HEK293 (cell line): ENCODE results near the gene ZNF41.

ENCODE experiments used
- SALL2 ChIP-seq: fragments of 450-650 bp; formaldehyde crosslinking; IDR thresholded peaks from 2 replicates; pipeline ENCODE4 v1.5.0; 2017; ENCODE audit warnings: missing biosample characterization, mild to moderate bottlenecking, missing genetic modification characterization, borderline replicate concordance
- ZNF521 ChIP-seq: fragments of 450-650 bp; formaldehyde crosslinking; IDR thresholded peaks from 2 replicates; pipeline ENCODE4 v1.5.1; 2017; ENCODE audit warnings: missing biosample characterization, mild to moderate bottlenecking, missing genetic modification characterization
- ZNF830 ChIP-seq: fragments of 450-650 bp; IDR thresholded peaks from 2 replicates; pipeline ENCODE4 v1.5.0; 2018; ENCODE audit warnings: missing biosample characterization, missing genetic modification characterization, low read depth, mild to moderate bottlenecking, moderate library complexity
- TF ChIP-seq, protein P1 (sequence below): fragments of 450-650 bp; formaldehyde crosslinking; IDR thresholded peaks from 2 replicates; pipeline ENCODE4 v1.5.1; 2016; ENCODE audit warnings: missing biosample characterization, missing genetic modification characterization
- TF ChIP-seq, protein P2 (sequence below): fragments of 450-650 bp; formaldehyde crosslinking; IDR thresholded peaks from 2 replicates; pipeline ENCODE4 v1.5.1; 2016; ENCODE audit warnings: missing biosample characterization, missing genetic modification characterization

DNA sequence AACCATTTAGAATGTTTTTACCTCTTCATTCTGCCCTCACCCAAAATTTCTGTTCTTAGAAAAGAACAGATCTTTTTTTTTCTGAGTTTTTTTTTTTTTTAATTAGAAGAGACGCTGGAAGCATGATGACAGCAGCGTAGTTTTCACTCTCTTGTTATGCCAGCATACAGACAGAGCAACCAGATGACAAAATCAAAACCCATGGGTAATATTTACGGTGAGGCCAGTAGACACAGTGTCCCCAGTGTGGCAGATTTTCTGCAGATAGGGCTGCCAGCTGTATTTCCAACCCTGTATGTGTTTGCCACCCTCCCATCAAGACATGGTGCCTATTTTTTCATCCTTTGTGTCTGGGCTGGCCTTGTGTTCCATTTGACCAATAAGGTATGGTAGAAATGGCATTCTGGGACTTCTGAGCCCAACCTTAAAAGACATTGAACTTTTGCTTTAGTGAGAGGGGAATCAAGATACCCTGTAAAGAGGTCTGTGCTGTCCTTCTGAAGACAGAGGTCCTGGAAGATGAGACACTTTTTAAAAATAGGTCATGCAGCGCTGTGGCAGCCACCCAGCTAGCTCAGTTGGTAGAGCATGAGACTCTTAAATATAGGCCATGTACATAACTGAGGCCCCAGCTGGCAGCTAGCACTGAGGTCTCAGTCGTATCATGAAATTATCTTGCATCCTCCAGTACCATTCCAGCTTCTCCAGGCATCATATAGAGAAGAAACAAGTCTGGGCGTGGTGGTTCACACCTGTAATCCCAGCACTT, 6.7 kb upstream of the ZNF41 start:
- TF ChIP-seq, protein P1, sequence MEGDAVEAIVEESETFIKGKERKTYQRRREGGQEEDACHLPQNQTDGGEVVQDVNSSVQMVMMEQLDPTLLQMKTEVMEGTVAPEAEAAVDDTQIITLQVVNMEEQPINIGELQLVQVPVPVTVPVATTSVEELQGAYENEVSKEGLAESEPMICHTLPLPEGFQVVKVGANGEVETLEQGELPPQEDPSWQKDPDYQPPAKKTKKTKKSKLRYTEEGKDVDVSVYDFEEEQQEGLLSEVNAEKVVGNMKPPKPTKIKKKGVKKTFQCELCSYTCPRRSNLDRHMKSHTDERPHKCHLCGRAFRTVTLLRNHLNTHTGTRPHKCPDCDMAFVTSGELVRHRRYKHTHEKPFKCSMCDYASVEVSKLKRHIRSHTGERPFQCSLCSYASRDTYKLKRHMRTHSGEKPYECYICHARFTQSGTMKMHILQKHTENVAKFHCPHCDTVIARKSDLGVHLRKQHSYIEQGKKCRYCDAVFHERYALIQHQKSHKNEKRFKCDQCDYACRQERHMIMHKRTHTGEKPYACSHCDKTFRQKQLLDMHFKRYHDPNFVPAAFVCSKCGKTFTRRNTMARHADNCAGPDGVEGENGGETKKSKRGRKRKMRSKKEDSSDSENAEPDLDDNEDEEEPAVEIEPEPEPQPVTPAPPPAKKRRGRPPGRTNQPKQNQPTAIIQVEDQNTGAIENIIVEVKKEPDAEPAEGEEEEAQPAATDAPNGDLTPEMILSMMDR, result no peak
- TF ChIP-seq SALL2 (tag by site-specific recombination) (no peak), ZNF521 (tag by site-specific recombination) (no peak), ZNF830 (tag by site-specific recombination) (no peak)
- TF ChIP-seq, protein P2, sequence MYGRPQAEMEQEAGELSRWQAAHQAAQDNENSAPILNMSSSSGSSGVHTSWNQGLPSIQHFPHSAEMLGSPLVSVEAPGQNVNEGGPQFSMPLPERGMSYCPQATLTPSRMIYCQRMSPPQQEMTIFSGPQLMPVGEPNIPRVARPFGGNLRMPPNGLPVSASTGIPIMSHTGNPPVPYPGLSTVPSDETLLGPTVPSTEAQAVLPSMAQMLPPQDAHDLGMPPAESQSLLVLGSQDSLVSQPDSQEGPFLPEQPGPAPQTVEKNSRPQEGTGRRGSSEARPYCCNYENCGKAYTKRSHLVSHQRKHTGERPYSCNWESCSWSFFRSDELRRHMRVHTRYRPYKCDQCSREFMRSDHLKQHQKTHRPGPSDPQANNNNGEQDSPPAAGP (tag by site-specific recombination), result no peak
